Mesothelial cell of epicardium (in vitro differentiated cells): ENCODE measurements around the gene CLASP1. TPM values are rescaled to one million over a fixed set of nuclear protein-coding genes. Genes with fewer than 3 reads are reported as not detected.

Experiments used
- DNase-seq, 2 experiments: peaks; one replicate each; pipeline ENCODE4 v3.0.0; 2021; ENCODE audit warnings: low spot score in 2 of 2; ENCODE audit not compliant: unreplicated experiment in 2 of 2
- H3K27ac Mint-ChIP-seq: 2 replicates; pipeline ENCODE4 v1.8.0; 2021; ENCODE audit warnings: mixed read lengths
- H3K27me3 Mint-ChIP-seq: 2 replicates; pipeline ENCODE4 v1.8.0; 2021; ENCODE audit warnings: low read depth, mixed read lengths
- H3K36me3 Mint-ChIP-seq: 2 replicates; pipeline ENCODE4 v1.8.0; 2021; ENCODE audit warnings: mixed read lengths
- H3K4me1 Mint-ChIP-seq: 2 replicates; pipeline ENCODE4 v1.8.0; 2021; ENCODE audit warnings: mixed read lengths
- H3K4me3 Mint-ChIP-seq: 2 replicates; pipeline ENCODE4 v1.8.0; 2021; ENCODE audit warnings: mild to moderate bottlenecking, moderate library complexity, mixed read lengths
- H3K9me3 Mint-ChIP-seq: 2 replicates; pipeline ENCODE4 v1.8.0; 2021; ENCODE audit warnings: mixed read lengths
- CTCF ChIP-seq: fragments of 200-600 bp; sonication (generic); IDR thresholded peaks from one replicate; pipeline ENCODE4 v1.5.0; 2021; ENCODE audit warnings: antibody characterized with exemption; ENCODE audit not compliant: unreplicated experiment
- total RNA-seq: library from RNA; stranded (reverse); gene quantifications from 3 replicates; pipeline ENCODE4 v1.2.1, GENCODE V29; 2021

CLASP1 gene
- total RNA-seq, 1 donor from 2014 or later = 99.8 TPM

- TF ChIP-seq CTCF = no peak
- peaks cover 10% of the 10 kb centered on the region for H3K4me1 Mint-ChIP-seq
- H3K4me3 Mint-ChIP-seq = no peak overlapping the region
- H3K36me3 Mint-ChIP-seq = peaks cover 30% of the 10 kb centered on the region
- no peaks in the 10 kb centered on the region for H3K27me3 Mint-ChIP-seq
- no peaks in the 10 kb centered on the region for H3K9me3 Mint-ChIP-seq
- peak overlapping the region; percentile 39 for H3K27ac Mint-ChIP-seq
- no peak for DNase-seq
These were observed 129.3 kb downstream of the CLASP1 start for GRCh38 chr2:121519732-121520640.

GRCh38 chr2:121519153-121519552 lies 130.1 kb downstream of the CLASP1 start:
- no peak for DNase-seq
- TF ChIP-seq CTCF = no peak
- Mint-ChIP-seq H3K4me1 (peaks cover 3% of the 10 kb centered on the region), H3K27me3 (no peaks in the 10 kb centered on the region), H3K27ac (peak overlapping the region; percentile 27), H3K4me3 (no peak overlapping the region), H3K36me3 (peaks cover 37% of the 10 kb centered on the region), H3K9me3 (no peaks in the 10 kb centered on the region)

- Mint-ChIP-seq H3K36me3 (peaks cover 48% of the 10 kb centered on the region), H3K4me3 (no peak overlapping the region), H3K27ac (peak overlapping the region; percentile 21), H3K9me3 (peaks cover 2% of the 10 kb centered on the region), H3K4me1 (no peaks in the 10 kb centered on the region), H3K27me3 (no peaks in the 10 kb centered on the region)
- no peak for DNase-seq
- TF ChIP-seq CTCF = no peak
These were observed 135.5 kb downstream of the CLASP1 start for GRCh38 chr2:121513597-121514333.

GRCh38 chr2:121510857-121511256 lies 138.4 kb downstream of the CLASP1 start:
- no peak overlapping the region for H3K4me3 Mint-ChIP-seq
- DNase-seq = no peak
- TF ChIP-seq CTCF = no peak
- H3K27ac Mint-ChIP-seq = no peak overlapping the region
- H3K36me3 Mint-ChIP-seq = peaks cover 63% of the 10 kb centered on the region
- no peaks in the 10 kb centered on the region for H3K4me1 Mint-ChIP-seq
- peaks cover 16% of the 10 kb centered on the region for H3K9me3 Mint-ChIP-seq
- H3K27me3 Mint-ChIP-seq = no peaks in the 10 kb centered on the region

- TF ChIP-seq CTCF = no peak
- H3K36me3 Mint-ChIP-seq = peaks cover 58% of the 10 kb centered on the region
- H3K4me3 Mint-ChIP-seq = no peak overlapping the region
- peaks cover 16% of the 10 kb centered on the region for H3K9me3 Mint-ChIP-seq
- H3K27ac Mint-ChIP-seq = no peak overlapping the region
- no peak for DNase-seq
- peaks cover 3% of the 10 kb centered on the region for H3K4me1 Mint-ChIP-seq
- no peaks in the 10 kb centered on the region for H3K27me3 Mint-ChIP-seq
These were observed 142.6 kb downstream of the CLASP1 start for GRCh38 chr2:121506621-121507020.
